Stimulated activated CD8-positive, alpha-beta memory T cell treated with anti-CD3 and anti-CD28 coated beads, Interleukin-7, amount 100 ng/mL, for 1 hour (primary cell): ENCODE measurements around the gene RPS19BP1.

ENCODE experiments used
- DNase-seq, 2 donors: peaks; one replicate each; pipeline ENCODE4 v3.0.0-alpha.2; 2020; ENCODE audit warnings: low read depth in 2 of 2

Gene RPS19BP1

GRCh38 chr22:39490966-39491680 lies 41.4 kb downstream of the RPS19BP1 start:
- no peak for DNase-seq

- DNase-seq, result peak; percentile 33 to 39
Measured at GRCh38 chr22:39490135-39490798, 42.3 kb downstream of the RPS19BP1 start.

- no peak for DNase-seq
Measured at GRCh38 chr22:39489094-39490068, 43.2 kb downstream of the RPS19BP1 start.

DNA sequence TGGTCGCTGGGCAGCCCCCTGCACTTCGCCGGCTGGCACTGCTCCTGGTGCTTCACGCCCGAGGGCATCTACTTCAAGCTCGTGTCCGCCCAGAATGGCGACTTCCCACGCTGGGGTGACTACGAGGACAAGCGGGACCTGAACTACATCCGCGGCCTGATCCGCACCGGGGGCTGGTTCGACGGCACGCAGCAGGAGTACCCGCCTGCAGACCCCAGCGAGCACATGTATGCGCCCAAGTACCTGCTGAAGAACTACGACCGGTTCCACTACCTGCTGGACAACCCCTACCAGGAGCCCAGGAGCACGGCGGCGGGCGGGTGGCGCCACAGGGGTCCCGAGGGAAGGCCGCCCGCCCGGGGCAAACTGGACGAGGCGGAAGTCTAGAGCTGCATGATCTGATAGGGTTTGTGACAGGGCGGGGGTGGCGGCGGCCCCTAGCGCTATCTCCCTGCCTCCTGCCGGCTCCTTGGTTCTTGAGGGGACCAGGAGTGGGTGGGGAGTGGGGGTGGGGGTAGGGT lies 43.9 kb downstream of the RPS19BP1 start:
- no peak for DNase-seq

DNA sequence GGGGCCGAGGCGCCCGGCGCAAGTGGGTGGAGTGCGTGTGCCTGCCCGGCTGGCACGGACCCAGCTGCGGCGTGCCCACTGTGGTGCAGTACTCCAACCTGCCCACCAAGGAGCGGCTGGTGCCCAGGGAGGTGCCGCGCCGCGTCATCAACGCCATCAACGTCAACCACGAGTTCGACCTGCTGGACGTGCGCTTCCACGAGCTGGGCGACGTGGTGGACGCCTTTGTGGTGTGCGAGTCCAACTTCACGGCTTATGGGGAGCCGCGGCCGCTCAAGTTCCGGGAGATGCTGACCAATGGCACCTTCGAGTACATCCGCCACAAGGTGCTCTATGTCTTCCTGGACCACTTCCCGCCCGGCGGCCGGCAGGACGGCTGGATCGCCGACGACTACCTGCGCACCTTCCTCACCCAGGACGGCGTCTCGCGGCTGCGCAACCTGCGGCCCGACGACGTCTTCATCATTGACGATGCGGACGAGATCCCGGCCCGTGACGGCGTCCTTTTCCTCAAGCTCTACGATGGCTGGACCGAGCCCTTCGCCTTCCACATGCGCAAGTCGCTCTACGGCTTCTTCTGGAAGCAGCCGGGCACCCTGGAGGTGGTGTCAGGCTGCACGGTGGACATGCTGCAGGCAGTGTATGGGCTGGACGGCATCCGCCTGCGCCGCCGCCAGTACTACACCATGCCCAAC lies 44.6 kb downstream of the RPS19BP1 start:
- no peak for DNase-seq

DNA sequence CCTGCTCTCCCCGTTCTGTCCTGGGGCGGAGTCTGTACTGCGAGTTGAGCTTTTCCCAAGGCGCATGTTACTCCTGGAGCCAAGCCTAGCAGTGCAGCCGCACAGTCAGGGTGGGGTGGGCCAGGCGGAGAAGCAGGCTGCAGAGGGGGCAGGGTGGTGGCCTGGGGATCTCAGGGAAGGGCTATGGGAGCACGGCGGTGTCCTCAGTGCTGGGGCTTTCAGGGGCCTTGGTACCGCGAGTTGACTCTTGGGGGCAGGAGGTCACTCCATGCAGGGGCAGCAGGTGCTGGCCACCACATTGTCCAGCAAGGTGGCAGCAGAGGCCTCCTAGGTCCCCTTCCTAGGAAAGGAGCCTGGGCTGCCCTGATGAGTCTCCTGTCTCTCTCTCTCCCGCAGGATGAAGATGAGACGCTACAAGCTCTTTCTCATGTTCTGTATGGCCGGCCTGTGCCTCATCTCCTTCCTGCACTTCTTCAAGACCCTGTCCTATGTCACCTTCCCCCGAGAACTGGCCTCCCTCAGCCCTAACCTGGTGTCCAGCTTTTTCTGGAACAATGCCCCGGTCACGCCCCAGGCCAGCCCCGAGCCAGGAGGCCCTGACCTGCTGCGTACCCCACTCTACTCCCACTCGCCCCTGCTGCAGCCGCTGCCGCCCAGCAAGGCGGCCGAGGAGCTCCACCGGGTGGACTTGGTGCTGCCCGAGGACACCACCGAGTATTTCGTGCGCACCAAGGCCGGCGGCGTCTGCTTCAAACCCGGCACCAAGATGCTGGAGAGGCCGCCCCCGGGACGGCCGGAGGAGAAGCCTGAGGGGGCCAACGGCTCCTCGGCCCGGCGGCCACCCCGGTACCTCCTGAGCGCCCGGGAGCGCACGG lies 45.4 kb downstream of the RPS19BP1 start:
- no peak for DNase-seq

DNA sequence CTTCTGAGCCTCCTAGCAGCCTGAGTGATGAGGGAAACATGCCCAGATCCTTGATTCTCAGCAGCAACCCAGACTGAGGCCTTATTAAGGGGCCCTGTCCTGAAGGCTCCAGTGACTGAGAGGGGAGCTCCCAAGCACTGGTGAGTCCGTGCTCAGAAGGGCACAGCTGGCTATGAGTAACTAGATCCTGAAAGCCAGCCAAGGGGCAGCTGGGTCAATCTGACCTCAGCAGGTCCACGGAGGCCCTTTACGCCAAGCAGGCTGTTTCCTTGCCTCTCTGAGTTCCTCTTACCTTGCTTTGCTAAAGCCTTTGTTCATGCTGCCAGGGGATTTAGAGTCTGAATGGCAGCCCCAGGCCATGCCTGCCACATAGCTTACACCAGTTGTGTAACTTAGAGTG lies 49.8 kb downstream of the RPS19BP1 start:
- no peak for DNase-seq

DNA sequence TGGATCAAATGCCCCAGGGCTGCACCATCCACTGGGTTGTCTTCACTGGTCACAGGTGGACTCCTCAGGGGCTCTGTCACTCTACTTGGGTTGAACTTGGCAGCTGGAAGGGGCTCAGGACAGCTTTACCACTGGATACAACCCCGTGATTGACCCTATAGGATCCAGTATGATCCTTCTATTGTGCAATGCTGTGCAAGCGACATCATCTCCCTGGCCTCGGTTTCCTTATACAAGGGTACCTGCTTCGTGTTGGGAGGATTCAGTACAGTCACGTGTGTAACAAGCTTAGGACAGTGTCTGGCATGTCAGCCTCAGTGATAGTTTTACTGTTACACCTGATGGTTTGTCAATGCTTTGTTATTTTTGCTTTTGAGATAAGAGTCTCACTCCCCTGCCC lies 51.0 kb downstream of the RPS19BP1 start:
- no peak for DNase-seq

DNA sequence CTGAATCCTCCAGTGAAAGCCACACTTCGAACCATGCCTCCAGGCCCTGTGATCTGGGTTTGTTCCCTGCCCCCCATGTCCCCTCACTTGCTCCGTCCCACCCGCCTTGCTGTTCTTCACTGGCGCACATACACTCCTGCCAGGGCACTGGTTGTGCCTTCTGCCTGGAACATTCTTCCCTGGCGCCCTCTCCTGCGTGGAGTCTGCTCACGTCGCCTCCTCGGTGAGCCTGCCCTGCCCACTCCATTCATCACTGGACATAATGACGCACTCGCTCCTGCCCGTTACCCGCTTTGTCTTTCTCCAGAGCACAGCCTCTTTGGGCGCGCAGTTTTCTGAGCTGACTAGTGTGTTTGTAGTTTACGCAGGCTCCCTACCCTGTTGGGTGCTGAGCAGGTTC lies 51.5 kb downstream of the RPS19BP1 start:
- no peak for DNase-seq

DNA sequence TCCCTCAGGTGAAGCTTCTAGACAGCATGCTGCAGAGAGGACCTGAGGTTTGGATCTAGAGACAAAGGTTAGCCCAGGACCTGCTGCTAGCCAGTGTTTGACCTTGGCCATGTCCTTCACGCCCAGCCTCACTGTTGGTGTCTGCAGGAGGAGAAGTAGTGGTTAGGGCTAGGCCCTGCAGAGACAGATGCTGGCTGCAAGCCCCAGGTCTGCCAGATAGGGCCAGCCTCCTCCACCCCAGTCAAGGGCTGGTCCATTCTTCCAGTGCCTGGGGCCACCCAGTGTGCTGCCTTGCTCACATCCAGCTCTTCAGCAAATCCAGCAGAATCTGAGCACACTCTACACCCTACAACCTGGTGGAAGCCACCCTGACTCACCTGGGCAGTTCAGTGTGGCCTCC lies 52.0 kb downstream of the RPS19BP1 start:
- no peak for DNase-seq

DNA sequence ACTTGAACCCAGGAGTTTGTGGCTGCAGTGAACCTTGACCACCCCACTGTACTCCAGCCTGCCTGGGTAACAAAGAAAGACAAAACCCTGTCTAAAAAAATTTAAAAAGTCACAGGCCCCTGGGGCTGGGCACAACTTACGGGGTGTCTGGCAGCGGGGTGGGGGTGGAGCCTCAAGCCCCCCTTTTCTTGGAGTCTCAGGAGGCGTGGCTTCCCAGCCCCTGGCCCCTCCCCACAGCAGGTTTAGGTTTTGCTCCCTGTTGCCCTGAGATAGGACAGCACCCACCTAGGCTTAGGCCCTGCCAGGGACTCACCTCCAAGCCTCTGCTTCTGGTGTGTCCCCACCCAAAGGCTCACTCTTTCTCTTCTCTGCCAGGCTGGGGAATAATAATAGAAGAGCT lies 53.3 kb downstream of the RPS19BP1 start:
- DNase-seq, result no peak
